DMS 273 (cell line): ENCODE measurements around the gene CCDC51.
"Not testable (repeated sequence)": the region's sequence is repeated elsewhere in the genome, so short reads cannot be mapped to it uniquely, and the experiment has no call there.

Experiments
- DNase-seq: peaks from one replicate; lab custom pipeline; 2025; ENCODE audit not compliant: unreplicated experiment; lab: John Stamatoyannopoulos, UW

CCDC51 gene

DNA sequence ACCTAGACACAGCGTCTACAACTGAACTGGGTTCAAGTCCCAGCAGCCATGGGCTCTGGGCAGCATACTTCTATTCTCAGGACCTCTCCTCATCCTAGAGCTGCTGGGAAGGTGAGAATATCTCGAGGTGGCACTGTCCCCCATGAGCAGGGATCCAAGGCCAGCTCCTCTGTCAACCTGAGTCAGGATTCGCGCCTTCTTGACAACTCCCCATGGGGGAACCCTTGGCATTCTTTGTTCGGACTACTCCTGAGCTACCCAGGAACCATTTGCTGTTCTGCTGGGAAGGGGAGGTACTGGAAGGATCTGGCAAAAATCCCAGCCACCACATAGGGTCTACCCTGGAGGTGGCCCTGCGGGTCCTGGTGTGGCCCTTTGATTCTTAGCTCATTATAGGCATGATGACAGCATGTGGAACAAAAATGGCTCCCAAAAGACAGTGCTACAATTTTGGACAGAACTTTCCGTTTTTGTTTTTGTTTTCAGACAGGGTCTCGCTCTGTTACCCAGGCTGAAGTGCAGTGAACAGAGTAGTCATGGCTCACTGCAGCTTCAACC lies 32.3 kb downstream of the CCDC51 start:
- DNase-seq = no peak

DNA sequence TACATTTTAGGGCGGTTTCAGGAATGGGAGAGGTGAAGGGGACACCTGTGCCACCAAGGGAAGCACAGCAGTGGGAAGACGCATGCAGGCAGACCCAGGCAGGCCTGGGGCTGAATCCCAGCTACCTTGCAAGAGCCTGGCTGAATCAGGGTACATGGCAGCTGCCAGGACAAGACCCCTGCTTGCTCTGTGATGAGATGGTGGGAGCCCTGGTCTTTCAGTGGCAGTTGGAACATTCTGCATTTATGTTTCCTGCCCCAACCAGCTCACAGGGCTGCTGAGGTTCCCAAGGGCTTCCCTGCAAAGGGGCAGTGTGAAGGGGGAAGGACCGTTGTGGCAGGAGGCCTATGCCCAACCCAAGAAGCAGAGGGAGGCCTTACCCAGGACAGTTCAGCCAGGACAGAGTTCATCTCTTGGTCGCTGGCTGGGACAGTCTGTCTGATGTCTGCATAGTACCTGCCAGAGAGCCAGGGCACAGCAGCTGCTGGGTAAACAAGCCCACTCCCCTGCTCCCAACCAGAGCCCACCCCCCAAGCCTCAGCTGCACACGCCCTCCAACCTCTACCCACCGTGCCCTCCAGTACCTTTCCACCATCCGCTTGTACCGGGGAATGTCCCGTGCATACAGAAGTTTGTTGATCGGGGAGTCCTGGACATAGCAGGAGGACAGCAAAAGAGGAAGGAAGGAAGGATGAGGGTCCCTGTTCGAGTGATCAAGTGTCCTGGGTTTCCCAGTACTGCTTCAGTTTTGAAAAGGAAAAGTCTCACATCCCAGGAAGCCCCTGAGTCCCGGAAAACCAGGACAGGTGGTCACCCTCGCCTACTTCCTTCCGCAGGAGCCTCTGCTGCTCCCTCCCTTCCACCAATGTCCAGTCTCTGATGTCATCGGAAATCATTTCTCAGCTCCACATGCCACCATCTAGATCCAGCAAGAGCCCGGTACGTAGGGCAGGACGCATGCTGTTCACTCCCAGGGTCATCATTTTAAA lies 33.2 kb downstream of the CCDC51 start:
- no peak for DNase-seq

DNA sequence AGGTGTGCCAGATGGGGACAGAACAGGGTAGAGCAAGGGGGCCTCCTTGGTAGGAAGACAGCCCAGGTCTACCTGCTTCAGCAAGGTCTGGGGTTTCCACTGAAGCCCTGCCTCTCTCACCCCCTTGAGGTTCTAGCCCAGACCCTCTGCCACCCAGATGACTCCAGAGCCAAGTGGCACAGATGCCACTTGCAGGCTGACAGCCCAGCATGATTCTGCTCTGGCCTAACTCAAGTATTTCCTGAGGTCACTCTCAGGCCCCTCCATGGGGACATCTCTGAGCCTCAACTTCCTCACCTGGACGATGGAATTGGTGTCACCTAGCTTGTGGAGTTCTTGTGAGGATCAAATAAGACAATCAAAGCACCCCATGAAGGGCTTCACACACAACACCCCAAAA lies 33.9 kb downstream of the CCDC51 start:
- DNase-seq = no peak

DNA sequence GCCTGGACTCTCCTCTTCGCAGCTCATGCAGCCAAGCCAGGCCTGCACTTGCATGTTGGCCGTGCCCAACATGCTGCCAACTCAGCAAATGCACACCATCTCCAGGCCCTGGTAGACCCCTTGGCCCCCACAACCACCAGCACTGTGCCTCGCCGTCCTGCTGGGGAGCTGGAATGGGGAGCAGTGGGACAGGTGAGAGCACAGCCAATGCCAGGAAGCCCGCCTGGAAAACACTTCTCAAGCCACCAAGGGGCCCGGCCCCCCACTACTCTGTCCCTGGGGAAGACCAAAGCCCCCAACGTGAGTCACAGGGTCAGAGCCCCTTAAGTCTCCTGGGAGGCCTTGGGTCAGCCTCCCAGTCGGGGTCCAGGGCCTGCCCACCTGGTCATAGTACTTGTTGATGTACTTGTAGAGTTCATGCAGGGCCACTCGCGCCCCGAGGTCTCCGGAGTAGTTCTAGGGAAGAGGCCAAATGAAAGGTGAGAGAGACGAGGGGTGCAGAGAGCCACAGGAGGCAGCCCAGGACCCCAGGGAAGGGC lies 34.5 kb downstream of the CCDC51 start:
- no peak for DNase-seq

DNA sequence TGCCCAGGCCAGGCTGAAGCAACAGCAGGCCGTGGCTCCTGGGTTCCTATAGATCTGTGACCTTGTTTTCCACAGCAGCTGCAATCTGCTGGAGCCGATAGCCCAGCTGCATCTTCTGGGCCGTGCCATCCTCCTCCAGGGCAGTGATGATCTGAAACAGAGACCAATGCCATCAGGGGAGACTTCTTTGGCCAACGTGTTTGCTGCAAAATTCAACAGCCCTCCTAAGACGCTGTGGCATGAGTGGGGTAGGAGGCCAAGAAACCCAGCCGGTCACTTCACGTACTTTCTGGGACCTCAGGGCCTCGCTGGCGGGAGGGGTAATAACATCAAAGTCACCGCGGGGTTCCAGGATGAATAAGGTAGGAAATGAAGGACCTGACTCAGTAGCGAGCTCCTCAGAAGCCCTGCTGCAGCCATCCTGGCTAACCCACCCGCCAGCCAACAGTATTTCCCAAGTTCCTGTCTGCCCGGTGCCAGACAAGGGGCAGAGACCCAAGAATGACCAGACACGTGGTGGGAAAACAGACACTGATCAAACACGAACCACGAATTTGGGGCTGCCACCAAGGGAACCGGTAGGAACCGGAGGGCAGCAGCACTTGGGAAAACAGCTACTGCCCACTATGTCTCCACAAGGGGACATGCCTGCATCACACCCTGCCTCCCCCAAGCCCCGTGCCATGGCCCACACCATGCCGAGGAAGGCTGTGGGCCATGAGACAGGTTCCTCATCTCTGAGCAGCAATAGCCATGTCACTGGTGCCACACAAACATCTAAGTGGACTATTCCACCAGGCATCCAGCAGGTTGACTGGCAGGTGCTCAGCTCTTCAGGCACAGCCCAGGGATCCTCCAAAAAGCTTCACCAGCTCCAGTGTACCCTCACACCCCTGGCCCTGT lies 35.2 kb downstream of the CCDC51 start:
- DNase-seq = no peak

DNA sequence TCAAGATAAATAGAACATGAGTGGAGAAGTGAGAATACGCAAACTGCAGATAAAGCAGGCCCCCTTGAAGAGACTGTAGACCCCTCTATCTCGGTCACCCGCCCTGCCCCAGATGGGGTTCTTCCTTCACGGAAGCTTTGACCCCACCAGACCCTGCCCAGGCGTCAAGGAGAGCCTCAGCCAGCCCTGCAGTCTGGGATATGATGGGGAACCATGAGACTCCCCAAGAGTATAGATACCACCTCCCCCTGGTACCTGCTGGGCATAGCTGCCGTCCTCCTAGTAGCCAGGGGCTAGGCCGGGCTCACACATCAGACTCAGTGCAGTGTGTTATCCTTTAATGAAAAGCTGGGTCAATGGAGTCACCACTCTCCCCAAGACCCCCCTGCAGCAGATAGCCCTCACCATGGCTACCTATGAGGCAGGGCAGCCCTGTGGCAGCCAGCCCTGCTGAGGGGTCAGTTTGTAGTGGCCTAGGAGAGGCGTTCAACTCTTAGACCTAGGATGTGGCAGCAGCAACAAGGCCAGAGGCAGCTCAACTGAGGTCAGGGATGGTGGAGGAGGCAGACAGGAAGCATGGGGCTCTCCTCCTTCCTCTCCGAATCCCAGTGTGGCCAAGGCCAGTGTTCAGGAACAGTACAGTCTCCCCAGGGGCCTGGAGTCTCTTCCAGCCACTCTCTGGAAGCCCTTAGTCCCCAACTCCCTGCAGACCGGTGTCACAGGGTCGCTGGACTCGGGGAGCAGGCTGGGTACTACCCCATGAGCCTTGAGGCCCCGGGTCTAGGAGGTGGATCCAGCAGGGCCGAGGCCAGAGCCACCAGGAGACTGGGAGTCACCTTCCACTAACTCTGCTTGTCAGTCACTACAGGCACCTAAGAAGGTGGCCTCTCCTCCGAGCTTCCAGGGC lies 36.1 kb downstream of the CCDC51 start:
- no peak for DNase-seq

DNA sequence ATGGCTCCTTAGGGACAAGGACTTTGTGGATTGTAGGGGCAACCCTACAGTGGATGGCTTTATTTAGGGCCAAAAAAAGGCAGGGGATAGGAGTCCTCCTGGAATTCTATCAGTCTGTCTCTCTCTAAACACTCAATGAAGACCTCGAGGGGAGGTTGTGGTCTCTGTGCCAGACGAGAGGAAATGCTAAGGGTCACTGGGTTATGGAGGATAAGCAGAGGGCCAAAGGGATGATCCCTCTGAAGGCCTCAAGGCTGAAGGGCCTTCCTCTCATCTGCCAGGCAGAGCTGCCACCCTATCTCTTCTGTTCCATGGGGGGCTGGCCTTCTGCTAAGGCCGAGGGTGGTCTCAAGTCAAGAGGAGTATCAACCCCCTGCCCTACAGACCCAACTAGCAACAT lies 37.0 kb downstream of the CCDC51 start:
- DNase-seq = no peak

DNA sequence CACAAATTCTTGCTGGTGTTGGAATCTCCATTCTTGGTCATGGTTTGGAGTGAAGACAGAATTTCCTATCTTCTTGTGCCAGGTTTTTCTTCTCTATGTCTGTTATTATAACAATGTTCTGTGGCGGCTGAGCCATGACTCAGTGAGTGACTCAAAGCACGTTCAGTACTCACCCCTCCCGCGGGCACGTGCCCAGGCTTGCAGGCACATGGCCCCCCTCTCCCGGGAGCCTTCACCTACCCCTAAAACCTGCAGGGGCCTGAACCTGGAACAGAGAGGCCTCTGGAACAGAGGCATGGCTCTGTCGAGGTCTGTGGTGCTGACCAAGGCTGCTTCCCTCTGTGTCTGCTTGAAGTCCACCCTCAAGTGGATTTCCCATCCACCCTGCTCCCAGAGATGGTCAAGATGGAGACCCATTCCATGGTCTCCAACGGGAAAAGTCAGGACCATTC lies 37.6 kb downstream of the CCDC51 start:
- DNase-seq = no peak

DNA sequence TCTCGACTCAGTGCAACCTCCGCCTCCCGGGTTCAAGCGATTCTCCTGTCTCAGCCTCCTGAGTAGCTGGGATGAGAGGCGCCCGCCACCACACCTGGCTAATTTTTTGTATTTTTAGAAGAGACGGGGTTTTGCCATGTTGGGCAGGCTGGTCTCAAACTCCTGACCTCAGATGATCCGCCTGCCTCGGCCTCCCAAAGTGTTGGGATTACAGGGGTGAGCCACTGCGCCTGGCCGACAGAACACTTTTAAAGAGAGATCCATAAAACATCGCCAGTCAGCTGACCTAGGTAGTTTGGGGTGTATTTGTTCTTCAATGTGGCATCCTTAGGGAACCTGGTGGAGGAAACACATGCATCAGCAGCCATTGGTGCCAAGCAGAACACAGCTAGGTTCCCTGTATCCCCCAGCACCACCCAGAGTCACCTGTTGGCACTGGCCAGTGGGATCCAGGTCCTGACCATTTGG lies 38.5 kb downstream of the CCDC51 start:
- not testable (repeated sequence) for DNase-seq

DNA sequence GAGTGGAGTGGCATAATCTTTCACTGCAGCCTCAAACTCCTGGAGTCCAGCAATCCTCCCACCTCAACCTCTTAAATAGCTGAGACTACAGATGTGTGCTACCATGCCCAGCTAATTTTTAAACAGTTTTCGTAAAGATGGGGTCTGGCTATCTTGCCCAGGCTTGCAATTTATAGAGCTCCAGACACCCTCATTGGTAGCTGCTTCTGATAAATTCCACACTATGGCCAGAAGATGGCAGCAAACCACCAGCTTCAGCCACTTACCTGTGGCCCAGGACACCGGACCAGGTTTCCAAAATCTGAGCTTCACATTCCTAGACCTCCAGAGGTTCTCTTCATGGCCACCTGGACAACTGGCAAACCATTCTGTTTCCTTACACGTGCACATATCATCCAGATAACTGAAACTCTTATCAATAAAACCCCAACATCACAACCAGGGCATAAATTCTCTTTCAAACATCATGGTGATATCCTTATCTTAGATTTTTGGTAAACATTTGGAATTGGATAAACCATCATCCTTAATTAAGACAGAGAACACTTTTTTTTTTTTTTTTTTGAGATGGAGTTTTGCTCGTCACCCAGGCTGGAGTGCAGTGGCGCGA lies 39.0 kb downstream of the CCDC51 start:
- DNase-seq = peak; percentile 71

DNA sequence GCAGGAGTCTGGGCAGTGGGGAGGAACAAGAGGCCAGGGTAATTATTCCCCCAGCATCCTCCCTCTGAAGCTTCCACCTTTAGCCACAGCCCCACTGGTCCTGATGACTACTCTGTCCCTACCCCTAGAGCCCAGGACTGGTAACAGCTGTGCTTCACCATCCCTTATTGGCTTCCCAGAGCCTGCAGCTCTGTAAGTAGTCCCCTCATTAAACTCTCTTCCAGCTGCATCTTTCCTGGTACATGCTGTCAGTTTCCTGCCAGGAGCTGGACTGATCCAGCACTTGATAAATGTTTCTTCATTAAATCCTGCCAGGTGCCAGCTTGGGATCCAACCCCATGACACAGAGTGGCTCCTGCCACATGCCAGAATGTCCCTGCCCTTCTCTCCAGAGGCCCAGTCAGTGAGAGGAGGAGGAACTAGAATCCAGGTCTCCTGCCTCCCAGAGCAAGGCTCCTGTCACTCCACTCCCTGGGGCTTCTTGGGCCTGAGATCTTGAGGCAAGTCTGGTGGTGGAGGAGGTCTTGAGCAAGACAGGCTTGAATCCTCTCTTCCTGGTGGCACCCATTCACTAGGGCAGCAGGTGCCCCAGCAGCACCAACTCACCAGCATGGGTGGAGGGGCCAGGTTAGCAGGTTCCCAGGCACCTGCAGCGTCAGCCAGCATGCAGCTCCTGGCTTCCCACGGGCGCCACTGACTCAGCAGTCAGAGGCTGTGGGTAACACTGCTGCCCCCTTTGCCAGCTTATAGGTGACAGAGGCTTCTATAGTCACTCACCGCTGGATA lies 40.3 kb downstream of the CCDC51 start:
- peak; percentile 21 for DNase-seq

DNA sequence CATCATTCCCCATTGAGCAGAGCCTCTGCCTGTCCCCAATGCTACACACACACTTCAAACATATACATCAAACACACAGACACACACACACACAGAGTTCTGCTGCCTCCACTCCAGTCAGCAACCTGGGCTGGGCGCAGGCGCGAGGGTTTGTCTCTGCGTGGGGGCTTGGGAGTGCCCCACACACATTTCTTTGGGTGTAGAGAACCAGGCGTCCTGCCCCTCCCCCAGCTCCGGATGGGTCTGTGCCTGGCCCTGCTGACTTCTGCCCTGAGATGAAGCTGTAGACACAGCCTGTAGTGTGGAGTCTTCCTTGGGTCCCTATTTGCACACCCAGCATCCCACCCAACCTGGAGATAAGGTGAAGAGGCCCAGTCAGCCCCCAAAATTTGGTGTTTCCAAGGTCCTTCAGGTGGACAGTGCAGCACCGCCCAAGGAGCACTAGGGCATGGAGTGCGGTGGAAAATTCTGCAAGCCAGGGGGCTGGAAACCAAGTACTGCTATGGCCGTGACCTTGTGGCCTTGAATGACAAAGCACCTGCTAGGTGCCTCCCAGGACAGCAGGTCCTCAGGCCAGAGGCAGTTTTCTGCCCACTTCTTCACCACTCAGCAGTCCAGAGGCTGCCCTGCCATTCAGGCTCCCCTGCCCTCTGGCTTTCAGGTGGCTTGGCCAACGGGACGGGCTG lies 41.1 kb downstream of the CCDC51 start:
- no peak for DNase-seq

DNA sequence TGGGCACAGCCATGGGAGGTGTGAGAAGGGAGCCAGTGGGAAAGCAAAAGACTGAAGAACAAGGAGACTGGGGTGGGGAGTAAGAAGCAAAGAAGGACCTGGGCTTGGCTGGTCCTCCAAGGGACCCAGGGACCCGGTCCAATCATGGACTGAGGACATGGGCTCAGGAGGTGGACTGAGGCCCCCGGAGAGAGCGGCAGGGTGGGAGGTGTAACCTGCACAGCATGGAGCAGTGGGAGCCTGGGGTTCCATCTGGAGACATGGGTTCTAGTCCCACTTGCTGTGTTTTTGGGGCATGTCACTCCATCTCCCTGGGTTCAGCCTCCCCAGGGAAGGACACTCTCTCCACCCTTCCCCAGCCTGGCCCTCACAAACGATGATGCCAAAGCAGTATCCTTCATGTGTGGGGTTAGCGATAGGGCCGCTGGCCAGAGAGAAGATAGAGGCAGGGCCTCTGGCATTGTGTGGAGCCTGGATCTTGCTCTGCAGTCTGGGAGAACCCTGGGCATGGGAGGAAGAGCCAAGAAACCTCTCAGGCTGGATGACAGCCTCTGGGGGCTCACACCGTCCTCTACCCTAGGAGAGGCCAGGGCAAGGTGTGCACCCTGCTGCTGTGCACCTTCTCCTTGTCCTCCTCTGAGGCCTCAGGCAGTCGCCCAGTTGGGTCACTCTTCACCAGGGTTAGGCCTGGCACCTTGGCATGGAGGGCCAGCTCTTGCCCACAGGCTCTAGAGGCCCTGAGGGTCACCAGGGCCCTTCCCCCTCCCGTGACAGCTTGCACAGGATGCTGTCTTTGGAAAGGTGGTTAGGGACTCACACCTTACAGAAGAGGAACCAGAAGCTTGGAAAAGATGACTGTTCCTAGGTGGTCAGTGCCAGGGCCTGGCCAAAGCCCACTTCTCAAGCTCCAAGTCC lies 41.9 kb downstream of the CCDC51 start:
- DNase-seq = no peak

DNA sequence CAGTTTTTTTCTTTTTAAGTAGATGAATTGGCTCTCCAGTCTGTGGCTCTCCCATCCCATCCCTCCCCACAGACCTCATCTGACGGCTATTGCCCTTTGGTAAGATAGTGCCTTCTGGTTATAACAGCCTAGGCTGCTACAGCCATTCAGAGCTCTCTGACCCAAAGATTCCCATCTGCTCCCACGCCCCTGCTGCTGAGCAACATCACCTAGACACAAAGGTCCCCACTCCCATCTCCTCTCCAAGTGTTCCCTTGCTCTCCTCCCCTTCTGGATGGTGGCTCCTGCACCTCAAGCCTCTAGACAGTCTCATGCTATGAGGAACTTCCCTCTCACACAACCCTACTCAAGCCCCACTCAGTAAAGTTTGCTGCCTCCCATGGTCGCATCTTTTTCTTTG lies 44.2 kb downstream of the CCDC51 start:
- DNase-seq = no peak

DNA sequence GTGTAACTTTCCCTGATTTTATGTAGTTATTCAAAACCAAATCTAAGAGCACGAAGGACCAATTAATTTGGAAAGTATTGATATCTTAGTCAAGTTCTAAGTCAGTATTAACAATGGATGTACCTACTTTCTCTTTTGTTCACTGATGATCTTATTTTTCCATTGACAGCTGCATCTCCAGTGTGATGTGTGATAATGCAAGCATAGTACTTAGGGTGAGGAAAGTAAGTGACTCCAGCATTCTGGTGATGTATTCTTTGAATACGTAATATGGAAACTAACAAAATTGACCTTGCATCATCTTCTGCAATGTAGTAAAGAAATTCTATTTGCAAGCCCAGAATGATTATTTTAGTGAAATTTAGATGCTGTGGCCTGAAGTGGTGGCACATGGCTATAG lies 45.5 kb downstream of the CCDC51 start:
- DNase-seq = no peak

DNA sequence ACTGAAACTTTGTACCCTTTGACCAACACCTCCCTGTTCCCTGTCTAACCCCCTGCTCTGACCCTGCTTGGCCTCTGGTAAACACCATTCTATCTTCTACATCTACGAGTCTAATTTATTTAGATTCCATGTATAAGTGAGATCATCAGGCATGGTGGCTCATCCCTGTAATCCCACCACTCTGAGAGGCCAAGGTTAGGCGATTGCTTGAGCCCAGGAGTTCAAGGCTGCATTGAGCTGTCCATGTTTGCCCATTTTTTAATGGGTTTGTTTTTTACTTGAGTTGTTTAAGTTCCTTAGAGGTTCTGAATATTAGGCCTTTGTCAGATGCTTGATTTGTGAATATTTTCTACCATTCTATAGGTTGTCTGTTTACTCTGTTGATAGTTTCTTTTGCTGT lies 51.0 kb downstream of the CCDC51 start:
- DNase-seq = no peak

DNA sequence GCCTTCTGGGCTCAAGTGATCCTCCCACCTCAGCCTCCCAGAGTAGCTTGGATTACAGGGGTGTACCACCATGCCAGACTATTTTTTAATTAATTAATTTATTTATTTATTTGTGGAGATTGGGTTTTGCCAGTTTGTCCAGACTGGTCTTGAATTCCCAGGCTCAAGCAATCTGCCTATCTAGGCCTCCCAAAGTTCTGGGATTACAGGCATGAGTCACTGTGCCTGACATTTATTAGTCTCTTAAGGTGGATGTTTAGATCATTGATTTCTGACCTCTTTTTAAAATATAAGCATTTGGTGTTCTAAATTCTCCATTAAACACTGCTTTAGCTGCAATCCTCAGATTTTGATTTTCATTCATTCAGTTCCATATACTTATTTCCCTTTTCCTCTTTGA lies 52.3 kb downstream of the CCDC51 start:
- DNase-seq = no peak
